Endothelial cell of umbilical vein (primary cell): ENCODE results near the gene RFX2.

Experiments used
- CTCF ChIP-seq, 2 donors: IDR thresholded peaks; 1 replicate in 1 of 2; 2 replicates in 1 of 2; pipeline ENCODE4 v1.5.1; 2011; ENCODE audit warnings: low read length in 2 of 2, mild to moderate bottlenecking in 2 of 2, moderate library complexity in 2 of 2, control low read depth in 1 of 2, inconsistent platforms in 1 of 2, low read depth in 1 of 2; ENCODE audit not compliant: insufficient read depth in 1 of 2; ENCODE audit errors: extremely low read depth in 1 of 2
- EZH2 ChIP-seq: IDR thresholded peaks from 2 replicates; pipeline ENCODE4 v1.6.1; 2012; ENCODE audit warnings: borderline replicate concordance, low read depth, mild to moderate bottlenecking, moderate library complexity, low read length, inconsistent platforms; ENCODE audit not compliant: severe bottlenecking
- GATA2 ChIP-seq: IDR thresholded peaks from 2 replicates; pipeline ENCODE4 v1.7.0; 2011; ENCODE audit warnings: low read depth, mild to moderate bottlenecking, moderate library complexity, mixed read lengths, low read length; ENCODE audit not compliant: insufficient read length, insufficient read depth
- JUN ChIP-seq: IDR thresholded peaks from 2 replicates; pipeline ENCODE4 v1.6.1; 2011; ENCODE audit warnings: borderline replicate concordance, low read depth; ENCODE audit not compliant: insufficient read length, insufficient read depth
- MAX ChIP-seq: IDR thresholded peaks from 2 replicates; pipeline ENCODE4 v1.6.1; 2011; ENCODE audit not compliant: insufficient read depth, insufficient read length
- MYC ChIP-seq: IDR thresholded peaks from one replicate; pipeline ENCODE4 v1.6.1; 2011; ENCODE audit warnings: mild to moderate bottlenecking, low read depth, low read length
- POLR2A ChIP-seq: IDR thresholded peaks from 2 replicates; pipeline ENCODE4 v1.6.1; 2012; ENCODE audit warnings: low read depth, mild to moderate bottlenecking, control low read depth, low read length
- POLR2AphosphoS5 ChIP-seq: IDR thresholded peaks from 2 replicates; pipeline ENCODE4 v1.6.1; 2012; ENCODE audit warnings: low read depth, mild to moderate bottlenecking, control low read depth, low read length, moderate library complexity; ENCODE audit not compliant: insufficient read depth

DNA sequence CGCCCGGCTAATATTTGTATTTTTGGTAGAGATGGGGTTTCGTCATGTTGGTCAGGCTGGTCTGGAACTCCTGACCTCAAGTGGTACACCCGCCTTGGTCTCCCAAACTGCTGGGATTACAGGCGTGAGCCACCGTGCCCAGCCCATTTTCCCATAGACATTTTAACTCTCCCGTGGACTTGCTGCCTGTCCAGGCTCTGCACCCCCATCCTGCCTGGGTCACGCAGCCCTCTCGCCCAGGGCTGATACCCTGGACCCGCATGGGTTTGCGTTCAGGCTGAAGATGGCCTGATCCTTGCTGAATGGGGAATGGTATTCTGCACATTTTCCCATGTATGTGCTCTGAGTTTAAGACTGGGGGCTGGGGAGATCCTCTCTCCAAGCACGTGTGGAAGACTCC is 86.4 kb downstream of the RFX2 start:
- TF ChIP-seq CTCF (IDR thresholded peaks at IDR 0.05; ENCODE audit: extremely low read depth in 1 of 2, insufficient read depth in 1 of 2, low read depth in 1 of 2, low read length in 2 of 2), result no peak
- no peak for TF ChIP-seq JUN
- TF ChIP-seq POLR2A, result no peak
- TF ChIP-seq GATA2, result no peak
- TF ChIP-seq MAX, result no peak
- no peak for TF ChIP-seq MYC
- no peak for TF ChIP-seq POLR2AphosphoS5
- no peak for TF ChIP-seq EZH2
